HG02678 (cell line): Measurements from ENCODE around the gene RNF17.
"Not testable (repeated sequence)": the region's sequence is repeated elsewhere in the genome, so short reads cannot be mapped to it uniquely, and the experiment has no call there.

ENCODE experiments used
- ATAC-seq: cut with Tn5 transposase; IDR thresholded peaks from one replicate; pipeline ENCODE4 v1.9.1; 2021; ENCODE audit warnings: mild to moderate bottlenecking, moderate library complexity; ENCODE audit not compliant: unreplicated experiment

Gene RNF17

GRCh38 chr13:24744247-24744646 lies 19.7 kb upstream of the RNF17 start:
- ATAC-seq = no peak

GRCh38 chr13:24745516-24745860 lies 18.5 kb upstream of the RNF17 start:
- no peak for ATAC-seq

GRCh38 chr13:24745861-24746617 lies 17.9 kb upstream of the RNF17 start:
- no peak for ATAC-seq

- ATAC-seq = no peak
Measured at GRCh38 chr13:24746618-24747247, 17.2 kb upstream of the RNF17 start.

GRCh38 chr13:24747248-24748060 lies 16.5 kb upstream of the RNF17 start:
- ATAC-seq = no peak

GRCh38 chr13:24748061-24748400 lies 15.9 kb upstream of the RNF17 start:
- no peak for ATAC-seq

GRCh38 chr13:24759197-24759596 lies 4.8 kb upstream of the RNF17 start:
- no peak for ATAC-seq

GRCh38 chr13:24764276-24764630 lies 284 bp downstream of the RNF17 start:
- ATAC-seq = no peak

GRCh38 chr13:24777171-24777570 lies 13.2 kb downstream of the RNF17 start:
- no peak for ATAC-seq

- no peak for ATAC-seq
Measured at GRCh38 chr13:24784319-24784718, 20.4 kb downstream of the RNF17 start.

- no peak for ATAC-seq
Measured at GRCh38 chr13:24788538-24788937, 24.6 kb downstream of the RNF17 start.

- ATAC-seq = no peak
Measured at GRCh38 chr13:24802074-24802473, 38.1 kb downstream of the RNF17 start.

GRCh38 chr13:24821207-24821606 lies 57.2 kb downstream of the RNF17 start:
- no peak for ATAC-seq

GRCh38 chr13:24822640-24823039 lies 58.7 kb downstream of the RNF17 start:
- ATAC-seq = no peak

- ATAC-seq = not testable (repeated sequence)
Measured at GRCh38 chr13:24823122-24823710, 59.2 kb downstream of the RNF17 start.

- ATAC-seq = no peak
Measured at GRCh38 chr13:24827799-24828198, 63.8 kb downstream of the RNF17 start.

- ATAC-seq = no peak
Measured at GRCh38 chr13:24834902-24835510, 71.0 kb downstream of the RNF17 start.

GRCh38 chr13:24837528-24837927 lies 73.6 kb downstream of the RNF17 start:
- ATAC-seq = not testable (repeated sequence)

GRCh38 chr13:24842549-24843274 lies 78.7 kb downstream of the RNF17 start:
- ATAC-seq = no peak

- no peak for ATAC-seq
Measured at GRCh38 chr13:24851546-24851945, 87.6 kb downstream of the RNF17 start.

- no peak for ATAC-seq
Measured at GRCh38 chr13:24854311-24854710, 90.3 kb downstream of the RNF17 start.
